Left ventricle myocardium inferior (tissue), 1 donor: ENCODE results near the gene CCDC74B. TPM values are rescaled to one million over a fixed set of nuclear protein-coding genes. Genes with fewer than 3 reads are reported as not detected.
A peak's percentile ranks its signal among the peaks of the same experiment; 100 is the strongest.
"Not testable (repeated sequence)": the region's sequence is repeated elsewhere in the genome, so short reads cannot be mapped to it uniquely, and the experiment has no call there.

Experiments
- DNase-seq: peaks from one replicate; pipeline ENCODE4 v3.0.0-alpha.2; 2020
- H3K27ac ChIP-seq: fragments of 200-600 bp; replicated peaks from 2 replicates; pipeline ENCODE4 v1.8.0; 2021
- H3K27me3 ChIP-seq: fragments of 200-600 bp; 2 replicates; pipeline ENCODE4 v1.8.0; 2021; ENCODE audit warnings: low read depth
- H3K36me3 ChIP-seq: fragments of 200-600 bp; 2 replicates; pipeline ENCODE4 v1.8.0; 2021
- H3K4me1 ChIP-seq: fragments of 200-600 bp; 2 replicates; pipeline ENCODE4 v1.8.0; 2021
- H3K4me3 ChIP-seq: fragments of 200-600 bp; 2 replicates; pipeline ENCODE4 v1.8.0; 2021; ENCODE audit warnings: mild to moderate bottlenecking, moderate library complexity
- H3K9me3 ChIP-seq: fragments of 200-600 bp; replicated peaks from 2 replicates; pipeline ENCODE4 v1.8.0; 2021
- intact Hi-C: fragments of 100-400 bp; cut with micrococcal nuclease; formaldehyde crosslinking; loops from one replicate; pipeline ENCODE4 v1.11.0; 2022
- total RNA-seq: library from RNA; stranded (reverse); fragmentation: NEBNext Ultra II Directional; extraction: Animal tissue kit (Norgen Biotek cat#: 25700); gene quantifications from one replicate; pipeline ENCODE4 v1.2.1, GENCODE V29; 2021
- TF ChIP-seq, protein P1 (sequence below): fragments of 200-600 bp; IDR thresholded peaks from 2 replicates; pipeline ENCODE4 v1.8.0; 2021; ENCODE audit warnings: antibody characterized with exemption, mild to moderate bottlenecking, borderline replicate concordance
- donor health status: DM: no; HTN: yes; CAD: no; lungs with severe emphysema.

The CCDC74B gene
- total RNA-seq, 1 donor from 2014 or later: 0.44 TPM

- intact Hi-C loops: no loop called here
- Histone ChIP-seq H3K27ac (peak overlapping the region; percentile 30), H3K9me3 (no peaks in the 10 kb centered on the region), H3K4me3 (no peak overlapping the region), H3K27me3 (no peaks in the 10 kb centered on the region), H3K4me1 (peaks cover 28% of the 10 kb centered on the region), H3K36me3 (peaks cover 7% of the 10 kb centered on the region)
- no peak for DNase-seq
- TF ChIP-seq, protein P1, sequence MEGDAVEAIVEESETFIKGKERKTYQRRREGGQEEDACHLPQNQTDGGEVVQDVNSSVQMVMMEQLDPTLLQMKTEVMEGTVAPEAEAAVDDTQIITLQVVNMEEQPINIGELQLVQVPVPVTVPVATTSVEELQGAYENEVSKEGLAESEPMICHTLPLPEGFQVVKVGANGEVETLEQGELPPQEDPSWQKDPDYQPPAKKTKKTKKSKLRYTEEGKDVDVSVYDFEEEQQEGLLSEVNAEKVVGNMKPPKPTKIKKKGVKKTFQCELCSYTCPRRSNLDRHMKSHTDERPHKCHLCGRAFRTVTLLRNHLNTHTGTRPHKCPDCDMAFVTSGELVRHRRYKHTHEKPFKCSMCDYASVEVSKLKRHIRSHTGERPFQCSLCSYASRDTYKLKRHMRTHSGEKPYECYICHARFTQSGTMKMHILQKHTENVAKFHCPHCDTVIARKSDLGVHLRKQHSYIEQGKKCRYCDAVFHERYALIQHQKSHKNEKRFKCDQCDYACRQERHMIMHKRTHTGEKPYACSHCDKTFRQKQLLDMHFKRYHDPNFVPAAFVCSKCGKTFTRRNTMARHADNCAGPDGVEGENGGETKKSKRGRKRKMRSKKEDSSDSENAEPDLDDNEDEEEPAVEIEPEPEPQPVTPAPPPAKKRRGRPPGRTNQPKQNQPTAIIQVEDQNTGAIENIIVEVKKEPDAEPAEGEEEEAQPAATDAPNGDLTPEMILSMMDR: no peak
Observed at GRCh38 chr2:130186391-130186790, 41.5 kb upstream of the CCDC74B start.

GRCh38 chr2:130185896-130186295 is 41.0 kb upstream of the CCDC74B start:
- H3K9me3 ChIP-seq: no peaks in the 10 kb centered on the region
- TF ChIP-seq, protein P1: no peak

DNA sequence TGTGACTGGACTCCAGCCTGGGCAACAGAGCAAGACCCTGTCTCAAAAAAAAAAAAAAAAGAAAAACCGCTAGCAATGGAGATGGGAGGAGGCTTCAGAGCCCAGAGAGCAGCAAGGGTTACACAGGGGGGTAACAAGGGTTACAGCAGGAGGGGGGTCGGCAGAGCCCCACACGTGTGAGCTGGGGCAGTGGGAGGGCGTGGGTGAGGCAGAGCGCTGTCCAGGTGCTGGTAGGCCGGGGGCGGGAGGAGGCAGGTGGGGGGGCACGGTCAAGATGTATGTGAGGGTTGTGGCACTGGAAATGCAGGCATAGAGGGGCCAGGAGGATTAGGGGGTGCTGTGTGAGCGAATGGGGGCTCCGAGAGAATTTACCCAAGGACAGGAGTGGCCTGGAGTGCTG is 40.5 kb upstream of the CCDC74B start:
- intact Hi-C loops: no loop called here
- H3K27me3 ChIP-seq: no peaks in the 10 kb centered on the region
- H3K4me3 ChIP-seq: no peak overlapping the region
- TF ChIP-seq, protein P1: no peak
- H3K36me3 ChIP-seq: no peaks in the 10 kb centered on the region
- H3K4me1 ChIP-seq: peaks cover 37% of the 10 kb centered on the region
- no peaks in the 10 kb centered on the region for H3K9me3 ChIP-seq
- no peak overlapping the region for H3K27ac ChIP-seq
- no peak for DNase-seq

More at GRCh38 chr2:130185896-130186295, 41.0 kb upstream of the CCDC74B start:
- Histone ChIP-seq H3K27ac (peak overlapping the region; percentile 30), H3K36me3 (peaks cover 2% of the 10 kb centered on the region), H3K4me1 (peaks cover 32% of the 10 kb centered on the region), H3K27me3 (no peaks in the 10 kb centered on the region), H3K4me3 (no peak overlapping the region)
- DNase-seq: no peak
- intact Hi-C loops: no loop called here

GRCh38 chr2:130183512-130184373 is 38.8 kb upstream of the CCDC74B start:
- H3K4me3 ChIP-seq: peak overlapping the region; percentile 90
- H3K36me3 ChIP-seq: peaks cover 3% of the 10 kb centered on the region
- intact Hi-C loops: no loop called here
- H3K27ac ChIP-seq: peak overlapping the region; percentile 98
- TF ChIP-seq, protein P1: no peak
- peak; percentile 63 for DNase-seq
- H3K4me1 ChIP-seq: peaks cover 48% of the 10 kb centered on the region
- H3K27me3 ChIP-seq: no peaks in the 10 kb centered on the region
- no peaks in the 10 kb centered on the region for H3K9me3 ChIP-seq

GRCh38 chr2:130182826-130183511 is 38.1 kb upstream of the CCDC74B start:
- peak overlapping the region; percentile 90 for H3K4me3 ChIP-seq
- H3K27me3 ChIP-seq, H3K9me3 ChIP-seq, H3K36me3 ChIP-seq, intact Hi-C loops, DNase-seq: not testable (repeated sequence)
- H3K4me1 ChIP-seq: peaks cover 48% of the 10 kb centered on the region
- peak overlapping the region; percentile 98 for H3K27ac ChIP-seq
